Activated naive CD8-positive, alpha-beta T cell treated with anti-CD3 and anti-CD28 coated beads, Interleukin-2, amount 50 U/mL, for 24 hours (primary cell): Measurements from ENCODE around the gene FUS.

ENCODE experiments used
- ATAC-seq: fragments of 150-1000 bp; cut with Tn5 transposase; one replicate; pipeline ENCODE4 v1.10.0; 2021
- DNase-seq: peaks from one replicate; pipeline ENCODE4 v3.0.0; 2021
- H3K27ac Mint-ChIP-seq: one replicate; pipeline ENCODE4 v1.8.0; 2021; ENCODE audit warnings: mild to moderate bottlenecking, mixed read lengths
- H3K27me3 Mint-ChIP-seq: one replicate; pipeline ENCODE4 v1.8.0; 2021; ENCODE audit warnings: mixed read lengths
- H3K36me3 Mint-ChIP-seq: one replicate; pipeline ENCODE4 v1.8.0; 2021; ENCODE audit warnings: low read depth, mixed read lengths
- H3K4me1 Mint-ChIP-seq: one replicate; pipeline ENCODE4 v1.8.0; 2021; ENCODE audit warnings: mixed read lengths
- H3K4me3 Mint-ChIP-seq: one replicate; pipeline ENCODE4 v1.8.0; 2021; ENCODE audit warnings: mild to moderate bottlenecking, moderate library complexity, mixed read lengths
- H3K9me3 Mint-ChIP-seq: one replicate; pipeline ENCODE4 v1.8.0; 2021; ENCODE audit warnings: mixed read lengths

The FUS gene

DNA sequence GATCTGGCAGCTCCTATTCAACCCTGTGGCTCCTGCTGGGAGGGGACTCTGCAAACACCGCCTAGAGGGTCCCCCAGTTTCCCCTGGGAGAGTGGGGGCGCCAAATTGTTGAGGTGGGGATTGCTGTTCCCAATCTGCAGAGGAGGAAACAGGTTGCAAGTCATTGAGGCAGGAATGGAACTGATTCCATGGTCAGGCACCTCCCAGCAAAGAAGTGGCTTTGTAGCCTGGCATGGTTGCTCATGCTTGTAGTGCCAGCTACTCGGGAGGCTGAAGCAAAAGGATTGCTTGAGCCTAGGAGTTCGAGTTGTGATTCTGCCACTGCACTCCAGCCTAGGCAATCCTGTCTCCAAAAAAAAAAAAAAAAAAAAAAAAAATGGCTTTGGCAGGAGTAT, 37.2 kb downstream of the FUS start:
- Mint-ChIP-seq H3K36me3 (no peaks in the 10 kb centered on the region), H3K4me3 (peak overlapping the region; percentile 49), H3K9me3 (no peaks in the 10 kb centered on the region), H3K4me1 (peaks cover 15% of the 10 kb centered on the region), H3K27me3 (peaks cover 54% of the 10 kb centered on the region), H3K27ac (no peak overlapping the region)
- no peak for DNase-seq
- ATAC-seq = no peak

DNA sequence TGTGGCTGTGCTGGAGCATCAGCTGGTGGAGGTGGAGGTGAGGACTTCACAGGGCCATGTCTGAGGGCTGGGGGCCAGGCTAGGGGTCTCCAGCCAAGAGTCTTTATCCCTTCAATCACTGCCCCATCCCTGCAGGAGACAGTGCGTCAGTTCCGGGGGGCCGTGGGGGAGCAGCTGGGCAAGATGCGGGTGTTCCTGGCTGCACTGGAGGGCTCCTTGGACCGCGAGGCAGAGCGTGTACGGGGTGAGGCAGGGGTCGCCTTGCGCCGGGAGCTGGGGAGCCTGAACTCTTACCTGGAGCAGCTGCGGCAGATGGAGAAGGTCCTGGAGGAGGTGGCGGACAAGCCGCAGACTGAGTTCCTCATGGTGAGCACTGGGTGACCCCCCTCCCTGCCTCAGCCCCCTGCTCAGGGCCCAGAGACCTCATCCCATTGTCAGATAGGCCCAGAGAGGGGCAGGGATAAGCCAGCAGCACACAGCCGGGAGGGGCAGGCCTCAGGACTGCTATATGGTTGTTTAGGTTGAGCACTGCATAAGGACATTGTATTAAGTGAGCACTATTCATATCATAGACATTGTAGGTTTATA, 39.3 kb downstream of the FUS start:
- Mint-ChIP-seq H3K27me3 (peaks cover 45% of the 10 kb centered on the region), H3K27ac (no peak overlapping the region), H3K4me1 (peaks cover 15% of the 10 kb centered on the region), H3K36me3 (no peaks in the 10 kb centered on the region), H3K9me3 (no peaks in the 10 kb centered on the region), H3K4me3 (no peak overlapping the region)
- no peak for ATAC-seq
- no peak for DNase-seq

DNA sequence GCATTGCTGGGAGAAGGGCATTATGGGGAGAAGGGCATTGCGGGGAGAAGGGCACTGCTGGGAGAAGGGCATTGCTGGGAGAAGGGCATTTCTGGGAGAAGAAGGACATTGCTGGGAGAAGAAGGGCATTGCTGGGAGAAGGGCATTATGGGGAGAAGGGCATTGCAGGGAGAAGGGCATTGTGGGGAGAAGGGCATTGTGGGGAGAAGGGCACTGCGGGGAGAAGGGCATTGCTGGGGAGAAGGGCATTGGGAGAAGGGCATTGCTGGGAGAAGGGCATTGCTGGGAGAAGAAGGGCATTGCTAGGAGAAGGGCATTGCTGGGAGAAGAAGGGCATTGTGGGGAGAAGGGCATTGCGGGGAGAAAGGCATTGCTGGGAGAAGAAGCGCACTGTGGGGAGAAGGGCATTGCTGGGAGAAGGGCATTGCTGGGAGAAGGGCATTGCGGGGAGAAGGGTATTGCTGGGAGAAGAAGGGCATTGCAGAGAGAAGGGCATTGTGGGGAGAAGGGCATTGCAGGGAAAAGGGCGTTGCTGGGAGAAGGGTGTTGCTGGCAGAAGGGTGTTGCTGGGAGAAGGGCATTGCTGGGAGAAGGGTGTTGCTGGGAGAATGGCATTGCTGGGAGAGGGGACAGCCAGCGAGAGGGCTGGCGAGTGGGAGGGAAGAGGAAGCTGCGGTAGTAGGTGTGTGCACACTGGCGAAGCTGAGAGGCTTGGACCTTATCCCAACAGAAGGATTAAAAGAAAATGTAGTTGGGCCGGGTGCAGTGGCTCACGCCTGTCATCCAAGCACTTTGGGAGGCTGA, 41.6 kb downstream of the FUS start:
- Mint-ChIP-seq H3K36me3 (no peaks in the 10 kb centered on the region), H3K4me1 (peaks cover 5% of the 10 kb centered on the region), H3K27me3 (peaks cover 33% of the 10 kb centered on the region), H3K27ac (no peak overlapping the region), H3K9me3 (no peaks in the 10 kb centered on the region), H3K4me3 (no peak overlapping the region)
- ATAC-seq (no peak), DNase-seq (no peak)

DNA sequence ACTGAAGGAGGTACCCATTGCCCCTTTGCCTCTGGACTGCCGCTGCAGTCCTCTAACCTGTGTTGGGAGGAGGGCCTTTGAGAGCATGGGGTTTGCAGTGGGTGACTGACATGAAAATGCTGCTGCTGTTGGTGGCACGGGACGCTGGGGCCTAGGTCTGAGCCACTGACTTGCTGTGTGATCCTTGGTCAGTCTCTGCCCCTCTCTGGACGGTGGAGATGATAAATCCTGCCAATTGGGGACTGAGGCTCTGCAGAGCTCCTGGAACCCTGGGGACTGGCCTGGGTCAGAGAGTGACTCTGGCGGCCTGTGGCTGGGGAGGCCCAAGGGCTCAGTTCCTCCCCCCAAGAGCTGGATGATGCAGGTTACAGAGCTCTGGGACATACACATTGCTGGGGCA, 43.1 kb downstream of the FUS start:
- H3K9me3 Mint-ChIP-seq = no peaks in the 10 kb centered on the region
- DNase-seq (no peak), ATAC-seq (no peak)
- H3K27me3 Mint-ChIP-seq = peaks cover 18% of the 10 kb centered on the region
- no peak overlapping the region for H3K27ac Mint-ChIP-seq
- H3K36me3 Mint-ChIP-seq = no peaks in the 10 kb centered on the region
- no peaks in the 10 kb centered on the region for H3K4me1 Mint-ChIP-seq
- no peak overlapping the region for H3K4me3 Mint-ChIP-seq

DNA sequence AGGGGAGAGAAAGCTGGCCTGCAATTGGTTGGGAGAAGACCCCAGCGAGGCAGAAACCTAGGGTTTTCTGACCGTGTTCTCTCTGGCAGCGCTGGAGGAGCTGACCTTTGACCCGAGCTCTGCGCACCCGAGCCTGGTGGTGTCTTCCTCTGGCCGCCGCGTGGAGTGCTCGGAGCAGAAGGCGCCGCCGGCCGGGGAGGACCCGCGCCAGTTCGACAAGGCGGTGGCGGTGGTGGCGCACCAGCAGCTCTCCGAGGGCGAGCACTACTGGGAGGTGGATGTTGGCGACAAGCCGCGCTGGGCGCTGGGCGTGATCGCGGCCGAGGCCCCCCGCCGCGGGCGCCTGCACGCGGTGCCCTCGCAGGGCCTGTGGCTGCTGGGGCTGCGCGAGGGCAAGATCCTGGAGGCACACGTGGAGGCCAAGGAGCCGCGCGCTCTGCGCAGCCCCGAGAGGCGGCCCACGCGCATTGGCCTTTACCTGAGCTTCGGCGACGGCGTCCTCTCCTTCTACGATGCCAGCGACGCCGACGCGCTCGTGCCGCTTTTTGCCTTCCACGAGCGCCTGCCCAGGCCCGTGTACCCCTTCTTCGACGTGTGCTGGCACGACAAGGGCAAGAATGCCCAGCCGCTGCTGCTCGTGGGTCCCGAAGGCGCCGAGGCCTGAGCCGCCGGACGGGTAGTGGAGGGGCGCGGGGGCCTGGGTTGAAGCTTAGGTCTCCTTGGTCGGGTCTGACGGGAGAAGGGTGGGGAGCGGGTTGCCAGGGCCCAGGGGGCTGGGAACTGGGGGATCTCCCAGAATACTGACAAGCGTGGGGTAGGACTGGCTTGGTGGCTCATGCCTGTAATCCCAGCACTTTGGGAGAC, 44.4 kb downstream of the FUS start:
- no peaks in the 10 kb centered on the region for H3K9me3 Mint-ChIP-seq
- no peaks in the 10 kb centered on the region for H3K36me3 Mint-ChIP-seq
- peaks cover 8% of the 10 kb centered on the region for H3K27me3 Mint-ChIP-seq
- DNase-seq = no peak
- no peak for ATAC-seq
- no peak overlapping the region for H3K4me3 Mint-ChIP-seq
- H3K27ac Mint-ChIP-seq = no peak overlapping the region
- H3K4me1 Mint-ChIP-seq = no peaks in the 10 kb centered on the region

DNA sequence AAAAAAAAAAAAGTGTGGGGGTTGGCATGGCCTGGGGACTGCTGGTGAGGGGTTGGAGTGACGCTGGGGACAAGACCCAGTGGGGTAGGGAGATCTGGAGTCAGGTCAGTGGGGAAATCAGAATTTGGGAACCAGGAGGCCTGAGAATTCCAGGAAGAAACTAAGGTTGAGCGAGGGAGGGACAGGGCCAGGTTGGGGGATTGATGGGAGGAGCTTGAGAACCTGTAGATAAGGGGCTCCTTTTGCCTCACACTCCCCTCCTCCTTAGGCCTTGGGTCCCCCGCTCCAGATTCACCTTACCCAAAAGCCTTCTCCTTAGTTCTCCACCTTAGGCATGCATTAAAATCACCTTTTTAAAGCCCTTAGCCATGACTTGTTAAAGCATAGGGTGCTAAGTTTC, 45.3 kb downstream of the FUS start:
- Mint-ChIP-seq H3K4me1 (no peaks in the 10 kb centered on the region), H3K9me3 (no peaks in the 10 kb centered on the region), H3K4me3 (no peak overlapping the region), H3K27ac (no peak overlapping the region), H3K36me3 (no peaks in the 10 kb centered on the region), H3K27me3 (peaks cover 8% of the 10 kb centered on the region)
- ATAC-seq = no peak
- no peak for DNase-seq

DNA sequence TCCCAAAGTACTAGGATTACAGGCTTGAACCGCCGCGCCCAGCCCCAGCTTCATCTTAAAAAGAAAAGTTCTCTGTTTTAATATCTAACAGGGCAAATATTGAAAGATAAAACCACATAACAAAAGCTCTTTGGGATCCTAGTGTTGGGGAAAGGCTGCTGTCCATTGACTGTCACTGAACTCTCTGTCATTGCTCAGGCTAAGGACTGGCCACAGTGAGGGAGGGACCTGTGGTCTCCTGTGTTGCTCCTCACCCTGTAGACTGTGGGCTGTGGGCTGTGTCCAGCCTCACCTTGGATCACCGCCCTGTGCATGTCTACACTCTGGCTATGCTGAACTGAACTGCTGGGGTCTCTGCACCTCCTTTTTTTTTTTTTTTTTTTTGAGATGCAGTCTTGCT, 48.3 kb downstream of the FUS start:
- Mint-ChIP-seq H3K36me3 (no peaks in the 10 kb centered on the region), H3K4me1 (no peaks in the 10 kb centered on the region), H3K27ac (no peak overlapping the region), H3K9me3 (no peaks in the 10 kb centered on the region), H3K27me3 (no peaks in the 10 kb centered on the region), H3K4me3 (no peak overlapping the region)
- DNase-seq = no peak
- ATAC-seq = no peak

DNA sequence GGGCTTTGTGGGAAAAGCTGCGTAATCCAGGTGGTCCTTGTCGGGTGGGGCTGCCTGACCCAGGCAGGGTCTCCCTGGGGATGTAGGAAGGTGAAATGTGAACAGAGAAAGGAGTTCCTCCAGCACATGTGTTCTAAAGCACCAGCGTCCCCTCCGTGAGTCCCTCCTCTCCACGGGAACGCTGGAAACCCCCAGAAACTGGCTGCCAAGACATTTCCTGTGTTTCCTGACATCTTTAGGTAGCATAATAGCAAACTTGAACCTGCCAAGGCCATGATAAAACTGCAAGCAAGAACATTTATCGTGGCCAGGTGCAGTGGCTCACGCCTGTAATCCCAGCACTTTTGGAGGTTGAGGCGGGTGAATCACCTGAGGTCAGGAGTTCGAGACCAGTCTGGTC, 49.6 kb downstream of the FUS start:
- DNase-seq = no peak
- Mint-ChIP-seq H3K9me3 (no peaks in the 10 kb centered on the region), H3K27ac (no peak overlapping the region), H3K4me1 (no peaks in the 10 kb centered on the region), H3K27me3 (no peaks in the 10 kb centered on the region), H3K4me3 (no peak overlapping the region), H3K36me3 (no peaks in the 10 kb centered on the region)
- no peak for ATAC-seq

DNA sequence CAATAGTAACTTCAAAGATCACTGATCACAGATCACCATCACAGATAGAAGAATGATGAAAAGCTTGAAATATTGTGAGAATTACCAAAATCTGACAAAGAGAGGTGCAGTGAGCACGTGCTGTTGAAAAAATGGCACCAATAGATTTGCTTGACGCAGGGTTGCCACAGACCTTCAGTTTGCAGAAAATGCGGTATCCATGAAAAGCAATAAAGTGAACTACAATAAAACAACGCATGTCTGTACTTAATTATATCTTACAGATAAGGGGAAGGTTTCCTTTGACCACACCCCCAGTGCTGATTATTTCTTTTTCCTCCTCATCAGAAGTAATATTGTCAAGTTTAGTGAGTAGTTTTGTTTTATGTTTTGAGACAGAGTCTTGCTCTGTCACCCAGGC, 58.1 kb downstream of the FUS start:
- H3K4me1 Mint-ChIP-seq = no peaks in the 10 kb centered on the region
- H3K27ac Mint-ChIP-seq = no peak overlapping the region
- DNase-seq (no peak), ATAC-seq (no peak)
- H3K27me3 Mint-ChIP-seq = no peaks in the 10 kb centered on the region
- H3K9me3 Mint-ChIP-seq = no peaks in the 10 kb centered on the region
- no peak overlapping the region for H3K4me3 Mint-ChIP-seq
- no peaks in the 10 kb centered on the region for H3K36me3 Mint-ChIP-seq
